K562 (cell line): ENCODE data around the gene KBTBD2. TPM values are rescaled to one million over a fixed set of nuclear protein-coding genes. Genes with fewer than 3 reads are reported as not detected.

Source experiments
- ATAC-seq: fragments of 200-7000 bp; cut with Tn5 transposase; 3 replicates; pipeline ENCODE4 v1.9.1; 2020; ENCODE audit warnings: moderate library complexity
- BruUV-seq: library from RNA; stranded (reverse); fragments of 400-500 nt; replicated peaks from 2 replicates; lab custom pipeline; 2021; lab: Mats Ljungman, UMichigan
- CTCF ChIA-PET: fragments of 300-600 bp; formaldehyde crosslinking; extraction: SDS; loops from one replicate; lab custom pipeline; 2021; ENCODE audit warnings: low intra/inter-chr PET ratio; lab: Yijun Ruan, JAX
- POLR2A ChIA-PET: fragments of 300-600, 350-650 bp; sonication (Branson Sonifier 250); formaldehyde crosslinking; extraction: SDS; loops from one replicate; lab custom pipeline; 2021; ENCODE audit warnings: antibody characterized with exemption, inconsistent platforms; lab: Yijun Ruan, JAX
- DNase-seq, 4 experiments: peaks; one replicate each; pipeline versions ENCODE4 v3.0.0 to v3.0.0-alpha.2; 2011 to 2018; ENCODE audit warnings: low spot score in 3 of 4, mixed read lengths in 3 of 4; ENCODE audit errors: extremely low read depth in 1 of 4
- FAIRE-seq: peaks from 2 replicates; lab custom pipeline; 2011; peaks lifted over from hg19 to GRCh38; lab: Jason Lieb, UNC
- H2AFZ ChIP-seq: 2 replicates; pipeline ENCODE4 v1.6.0; 2011; ENCODE audit warnings: low read depth, low read length, control low read depth, inconsistent platforms
- H3K27ac ChIP-seq: fragments of 200-600 bp; 3 replicates; pipeline ENCODE4 v1.8.0; 2011; ENCODE audit warnings: low read depth, mild to moderate bottlenecking, control low read depth, inconsistent platforms, low read length, moderate library complexity, mixed read lengths; ENCODE audit errors: extremely low read depth
- H3K27me3 ChIP-seq, 2 experiments: fragments of 300-600 bp in 1 of 2; 2 replicates in 1 of 2; 3 replicates in 1 of 2; pipeline versions ENCODE4 v1.6.0 to v1.8.0; 2011; ENCODE audit warnings: inconsistent platforms in 2 of 2, low read length in 2 of 2, mild to moderate bottlenecking in 1 of 2, mixed read lengths in 1 of 2, moderate library complexity in 1 of 2; ENCODE audit not compliant: control insufficient read depth in 2 of 2, insufficient read depth in 2 of 2
- H3K36me3 ChIP-seq: fragments of 300-600 bp; 3 replicates; pipeline ENCODE4 v1.8.0; 2011; ENCODE audit warnings: mild to moderate bottlenecking, low read length, inconsistent platforms; ENCODE audit not compliant: control insufficient read depth, insufficient read depth
- H3K4me1 ChIP-seq, 2 experiments: fragments of 200-600 bp in 1 of 2; replicated peaks in 1 of 2; 2 replicates in 1 of 2; 3 replicates in 1 of 2; pipeline versions ENCODE4 v1.5.1 to v1.8.0; 2011; ENCODE audit warnings: inconsistent platforms in 2 of 2, low read length in 2 of 2, mild to moderate bottlenecking in 1 of 2, mixed read lengths in 1 of 2, moderate library complexity in 1 of 2; ENCODE audit not compliant: control insufficient read depth in 2 of 2, insufficient read depth in 2 of 2
- H3K4me2 ChIP-seq: 2 replicates; pipeline ENCODE4 v1.6.1; 2011; ENCODE audit warnings: low read length, control low read depth, inconsistent platforms, mixed read lengths; ENCODE audit not compliant: insufficient read depth
- H3K4me3 ChIP-seq: fragments of 200-600 bp; sonication (generic), shearing (Covaris generic); 2 replicates; pipeline ENCODE4 v1.5.1; 2016; ENCODE audit warnings: control low read depth, inconsistent platforms
- H3K79me2 ChIP-seq: fragments of 200-600 bp; 3 replicates; pipeline ENCODE4 v1.8.0; 2011; ENCODE audit warnings: low read length, inconsistent platforms; ENCODE audit not compliant: control insufficient read depth, insufficient read depth
- H3K9ac ChIP-seq, 2 experiments: 2 replicates each; pipeline versions ENCODE4 v1.6.0 to v1.6.1; 2011; ENCODE audit warnings: low read depth in 2 of 2, low read length in 2 of 2, control low read depth in 1 of 2, inconsistent platforms in 1 of 2, mild to moderate bottlenecking in 1 of 2, mixed read lengths in 1 of 2; ENCODE audit not compliant: insufficient read depth in 1 of 2
- H3K9me1 ChIP-seq: one replicate; pipeline ENCODE4 v1.6.0; 2011; ENCODE audit warnings: inconsistent platforms, mild to moderate bottlenecking, low read length, moderate library complexity; ENCODE audit not compliant: control insufficient read depth, insufficient read depth
- H3K9me3 ChIP-seq: replicated peaks from 2 replicates; pipeline ENCODE4 v1.5.1; 2011; ENCODE audit warnings: low read depth, low read length, inconsistent platforms; ENCODE audit not compliant: control insufficient read depth, insufficient read depth
- H4K20me1 ChIP-seq: replicated peaks from 2 replicates; pipeline ENCODE4 v1.6.1; 2011; ENCODE audit warnings: low read length, inconsistent platforms, mixed read lengths; ENCODE audit not compliant: control insufficient read depth, insufficient read depth
- ASH1L ChIP-seq: fragments of 450-650 bp; IDR thresholded peaks from 2 replicates; pipeline ENCODE4 v1.6.1; 2018; ENCODE audit warnings: borderline replicate concordance, mild to moderate bottlenecking, low read depth; ENCODE audit not compliant: partially characterized antibody
- GATA2 ChIP-seq: sonication (generic); formaldehyde crosslinking; IDR thresholded peaks from 2 replicates; pipeline ENCODE4 v1.4.0; 2020; ENCODE audit warnings: mild to moderate bottlenecking, missing genetic modification reagents
- HDAC3 ChIP-seq: fragments of 450-650 bp; IDR thresholded peaks from 2 replicates; pipeline ENCODE4 v1.6.1; 2018; ENCODE audit warnings: borderline replicate concordance, mild to moderate bottlenecking, moderate library complexity; ENCODE audit not compliant: partially characterized antibody
- HMBOX1 ChIP-seq: sonication (generic); IDR thresholded peaks from 2 replicates; pipeline ENCODE4 v1.6.1; 2016
- HOMEZ ChIP-seq: fragments of 250-450 bp; sonication (Bioruptor Pico); IDR thresholded peaks from 2 replicates; pipeline ENCODE4 v1.4.0; 2020; ENCODE audit warnings: mild to moderate bottlenecking, moderate library complexity
- KDM1A ChIP-seq, 2 experiments: fragments of 450-650 bp; IDR thresholded peaks; 2 replicates each; pipeline ENCODE4 v1.6.1; 2016; ENCODE audit warnings: mild to moderate bottlenecking in 2 of 2
- MAX ChIP-seq: sonication (generic); formaldehyde crosslinking; IDR thresholded peaks from 2 replicates; pipeline ENCODE4 v1.9.0; 2022; ENCODE audit warnings: mild to moderate bottlenecking, missing genetic modification reagents
- MCM7 ChIP-seq, 2 experiments: fragments of 450-650 bp; IDR thresholded peaks; 2 replicates each; pipeline ENCODE4 v1.6.1; 2016 to 2018
- PBX2 ChIP-seq, 2 experiments: IDR thresholded peaks in 1 of 2; conservative IDR thresholded peaks in 1 of 2; 2 replicates each; pipeline ENCODE4 v1.6.1; 2016; ENCODE audit warnings: low read depth in 2 of 2, mild to moderate bottlenecking in 1 of 2, missing compliant biosample characterization in 1 of 2, missing genetic modification characterization in 1 of 2, moderate library complexity in 1 of 2
- POLR3G ChIP-seq: IDR thresholded peaks from 2 replicates; pipeline ENCODE4 v1.6.1; 2011; ENCODE audit not compliant: insufficient read length, insufficient replicate concordance; ENCODE audit errors: extremely low read depth
- TEAD4 ChIP-seq, 2 experiments: sonication (generic) in 1 of 2; formaldehyde crosslinking in 1 of 2; IDR thresholded peaks; 2 replicates each; pipeline versions ENCODE4 v1.6.1 to v1.8.0; 2012 to 2022; ENCODE audit warnings: borderline replicate concordance in 1 of 2, inconsistent platforms in 1 of 2, low read length in 1 of 2, mild to moderate bottlenecking in 1 of 2, missing genetic modification reagents in 1 of 2
- ZNF133 ChIP-seq: fragments of 250-450 bp; sonication (Bioruptor Pico); IDR thresholded peaks from 2 replicates; pipeline ENCODE4 v1.4.0; 2020; ENCODE audit warnings: mild to moderate bottlenecking
- ZNF274 ChIP-seq: IDR thresholded peaks from 2 replicates; pipeline ENCODE4 v1.6.1; 2011; ENCODE audit warnings: low read depth, mild to moderate bottlenecking, low read length, moderate library complexity, borderline replicate concordance
- ZNF589 ChIP-seq: fragments of 200-800 bp; sonication (Bioruptor generic); IDR thresholded peaks from 2 replicates; pipeline ENCODE4 v1.6.1; 2016; ENCODE audit warnings: low read depth, missing genetic modification characterization, missing compliant biosample characterization
- WGBS: fragments of 100-300 bp; shearing (Covaris generic); methylation state at CpG from one replicate; pipeline ENCODE4 v1.1.6; 2016; ENCODE audit warnings: low coverage, mixed read lengths; ENCODE audit not compliant: insufficient coverage; ENCODE audit errors: missing lambda C conversion rate; 5-methylcytosine and 5-hydroxymethylcytosine counted together
- in situ Hi-C: fragments of 300-500 bp; cut with MboI; formaldehyde crosslinking; loops from 4 replicates; pipeline ENCODE4 v1.15.0; 2018; ENCODE audit warnings: inconsistent platforms, mixed read lengths
- intact Hi-C: fragments of 100-400 bp; cut with micrococcal nuclease; formaldehyde crosslinking; loops from 2 replicates; pipeline ENCODE4 v1.14.2; 2022
- polyA plus RNA-seq, 8 experiments: library from polyadenylated mRNA; depleted of rRNA in 4 of 8; stranded (reverse) in 5 of 8; unstranded in 3 of 8; fragments of >200 nt; fragmentation: Nextera tagmentation in 2 of 8; fragmentation: Illumina TruSeq in 1 of 8; extraction: Ambion mirVana in 2 of 8; extraction: Trizol in 1 of 8; gene quantifications; 2 replicates each; pipeline versions ENCODE4 v1.2.1 to v1.2.3, GENCODE V29; 2011 to 2014; ENCODE audit warnings: inconsistent platforms in 1 of 8, missing spikeins in 1 of 8
- total RNA-seq, 7 experiments: library from RNA; depleted of rRNA in 6 of 7; stranded (reverse); fragments of >200 nt in 6 of 7; fragmentation: Illumina TruSeq in 2 of 7; extraction: Trizol in 2 of 7; gene quantifications; 2 replicates each; pipeline versions ENCODE4 v1.2.1 to v1.2.3, GENCODE V29; 2011 to 2021; ENCODE audit warnings: low replicate concordance in 1 of 7

Gene KBTBD2
- total and polyA plus RNA-seq, 9 of the 15 experiments (the other 6 are each of a cell fraction or from before 2014, with no cell fraction given), result 22.8 to 62.2 (median 30.8) TPM

GRCh38 chr7:32881074-32881982, 10.2 kb downstream of the KBTBD2 start:
- no TSS peak for BruUV-seq
- 67% methylated on average over 1 of the region's 2 CpGs for WGBS
- Histone ChIP-seq H4K20me1 (peaks cover 10% of the 10 kb centered on the region; the same call in 1 of the 2 replicates), H3K4me3 (no peak overlapping the region), H3K79me2 (peaks cover 98% of the 10 kb centered on the region), H3K27ac (no peak overlapping the region), H3K4me1 (peaks cover 20 to 41% of the 10 kb centered on the region in 2 experiments), H3K27me3 (no peaks in the 10 kb centered on the region), H3K4me2 (no peak overlapping the region; the same call in 1 of the 2 replicates), H3K9me3 (no peaks in the 10 kb centered on the region), H2AFZ (no peak overlapping the region), H3K9ac (no peak overlapping the region), H3K36me3 (peaks cover 24% of the 10 kb centered on the region), H3K9me1 (no peaks in the 10 kb centered on the region)
- in situ Hi-C loops, result no loop called here
- DNase-seq (no peak), ATAC-seq (peak; percentile 1; the same call in 2 of the 3 replicates), FAIRE-seq (no peak)
- POLR2A ChIA-PET, result interaction anchor here (1.2 kb wide), 1 partner anchor 10 kb away, joined by 3 read pairs; the partner anchor contains the start of gene KBTBD2
- CTCF ChIA-PET, result no interaction called here
- intact Hi-C loops, result no loop called here
- TF ChIP-seq GATA2 (CRISPR knock-in tag), result no peak
- no peak for TF ChIP-seq HDAC3
- TF ChIP-seq HOMEZ (CRISPR knock-in tag), result no peak
- TF ChIP-seq ZNF133 (CRISPR knock-in tag), result no peak
- TF ChIP-seq MAX (CRISPR knock-in tag), result no peak
- peak; percentile 87 for TF ChIP-seq HMBOX1
- TF ChIP-seq PBX2 (CRISPR knock-in tag; IDR thresholded peaks at IDR 0.05; ENCODE audit: low read depth), result no peak
- peak; percentile 52; the same call in 1 of the 2 replicates for TF ChIP-seq PBX2 (tag; conservative IDR thresholded peaks at IDR 0.05; ENCODE audit: low read depth)
- no peak for TF ChIP-seq ZNF274
- no peak for TF ChIP-seq TEAD4 (IDR thresholded peaks at IDR 0.05; ENCODE audit: low read length)
- TF ChIP-seq TEAD4 (CRISPR knock-in tag; IDR thresholded peaks at IDR 0.05; ENCODE audit: borderline replicate concordance), result no peak
- TF ChIP-seq KDM1A (IDR thresholded peaks at IDR 0.05), result peak in 1 of 2 experiments; percentile 8; a peak in 1 of 4 replicates
- TF ChIP-seq POLR3G, result no peak
- TF ChIP-seq MCM7 (IDR thresholded peaks at IDR 0.05), result no peak
- no peak for TF ChIP-seq ASH1L
- TF ChIP-seq ZNF589 (CRISPR knock-in tag), result no peak
